HepG2 (cell line): Measurements from ENCODE around the gene DHRS13. TPM values are rescaled to one million over a fixed set of nuclear protein-coding genes. Genes with fewer than 3 reads are reported as not detected.

Experiments used
- ATF7 ChIP-seq, 2 experiments: fragments of 450-650 bp in 1 of 2; sonication (generic) in 1 of 2; formaldehyde crosslinking in 1 of 2; IDR thresholded peaks; 2 replicates each; pipeline versions ENCODE4 v1.4.0 to v1.6.1; 2016 to 2020; ENCODE audit warnings: antibody characterized with exemption in 1 of 2, mild to moderate bottlenecking in 1 of 2, missing genetic modification reagents in 1 of 2
- ATM ChIP-seq: fragments of 450-650 bp; IDR thresholded peaks from 2 replicates; pipeline ENCODE4 v1.7.1; 2017; ENCODE audit warnings: mild to moderate bottlenecking, borderline replicate concordance
- ETS1 ChIP-seq: sonication (generic); formaldehyde crosslinking; IDR thresholded peaks from 2 replicates; pipeline ENCODE4 v1.4.0; 2020; ENCODE audit warnings: missing genetic modification reagents
- GFI1 ChIP-seq: sonication (generic); formaldehyde crosslinking; IDR thresholded peaks from 2 replicates; pipeline ENCODE4 v1.5.0; 2020; ENCODE audit warnings: missing genetic modification reagents, mild to moderate bottlenecking, borderline replicate concordance
- GLI4 ChIP-seq: sonication (generic); formaldehyde crosslinking; IDR thresholded peaks from 2 replicates; pipeline ENCODE4 v1.5.1; 2020; ENCODE audit warnings: missing genetic modification reagents, mild to moderate bottlenecking, moderate library complexity, borderline replicate concordance
- KLF16 ChIP-seq, 2 experiments: sonication (generic) in 1 of 2; formaldehyde crosslinking in 1 of 2; IDR thresholded peaks; 2 replicates each; pipeline versions ENCODE4 v1.6.1 to v1.8.0; 2016 to 2023; ENCODE audit warnings: missing genetic modification reagents in 2 of 2, missing compliant biosample characterization in 1 of 2
- MED8 ChIP-seq: sonication (generic); formaldehyde crosslinking; IDR thresholded peaks from 2 replicates; pipeline ENCODE4 v1.8.1; 2023; ENCODE audit warnings: mild to moderate bottlenecking, missing genetic modification reagents; ENCODE audit not compliant: insufficient replicate concordance
- MEIS1 ChIP-seq: sonication (generic); formaldehyde crosslinking; IDR thresholded peaks from 2 replicates; pipeline ENCODE4 v1.9.0; 2021; ENCODE audit warnings: mild to moderate bottlenecking, missing genetic modification reagents, moderate library complexity, borderline replicate concordance
- MEIS2 ChIP-seq: sonication (generic); formaldehyde crosslinking; IDR thresholded peaks from 2 replicates; pipeline ENCODE4 v1.9.0; 2021; ENCODE audit warnings: mild to moderate bottlenecking, missing genetic modification reagents
- MTA3 ChIP-seq: sonication (generic); formaldehyde crosslinking; IDR thresholded peaks from 2 replicates; pipeline ENCODE4 v1.4.0; 2020; ENCODE audit warnings: missing genetic modification reagents
- NR2F1 ChIP-seq, 2 experiments: fragments of 450-650 bp in 1 of 2; formaldehyde crosslinking in 1 of 2; IDR thresholded peaks; 2 replicates each; pipeline versions ENCODE4 v1.5.0 to v1.6.1; 2016 to 2020; ENCODE audit warnings: mild to moderate bottlenecking in 1 of 2, missing compliant biosample characterization in 1 of 2, missing genetic modification reagents in 1 of 2, moderate library complexity in 1 of 2
- PLRG1 ChIP-seq: fragments of 450-650 bp; conservative IDR thresholded peaks from 2 replicates; pipeline ENCODE4 v1.6.1; 2016
- POGZ ChIP-seq: sonication (generic); formaldehyde crosslinking; IDR thresholded peaks from 2 replicates; pipeline ENCODE4 v1.4.0; 2020; ENCODE audit warnings: mild to moderate bottlenecking, missing genetic modification reagents
- SMYD3 ChIP-seq: sonication (generic); formaldehyde crosslinking; IDR thresholded peaks from 2 replicates; pipeline ENCODE4 v1.8.1; 2023; ENCODE audit warnings: mild to moderate bottlenecking, missing genetic modification reagents
- TBP ChIP-seq: sonication (generic); formaldehyde crosslinking; IDR thresholded peaks from 2 replicates; pipeline ENCODE4 v1.5.0; 2020; ENCODE audit warnings: missing genetic modification reagents
- TBX2 ChIP-seq: sonication (generic); formaldehyde crosslinking; IDR thresholded peaks from 2 replicates; pipeline ENCODE4 v1.5.0; 2020; ENCODE audit warnings: missing genetic modification reagents, mild to moderate bottlenecking, borderline replicate concordance
- ZHX1 ChIP-seq: sonication (generic); formaldehyde crosslinking; IDR thresholded peaks from 2 replicates; pipeline ENCODE4 v1.8.1; 2022; ENCODE audit warnings: low read depth, mild to moderate bottlenecking, missing genetic modification reagents
- ZNF10 ChIP-seq: sonication (generic); formaldehyde crosslinking; IDR thresholded peaks from 2 replicates; pipeline ENCODE4 v1.4.0; 2020; ENCODE audit warnings: mild to moderate bottlenecking, low read depth, missing genetic modification reagents, borderline replicate concordance
- ZNF383 ChIP-seq: sonication (generic); formaldehyde crosslinking; IDR thresholded peaks from 2 replicates; pipeline ENCODE4 v1.4.0; 2020; ENCODE audit warnings: missing genetic modification reagents, mild to moderate bottlenecking, borderline replicate concordance
- ZNF569 ChIP-seq: sonication (generic); formaldehyde crosslinking; IDR thresholded peaks from 2 replicates; pipeline ENCODE4 v1.5.0; 2020; ENCODE audit warnings: mild to moderate bottlenecking, missing genetic modification reagents, moderate library complexity, borderline replicate concordance
- ZNF709 ChIP-seq: sonication (generic); formaldehyde crosslinking; IDR thresholded peaks from 2 replicates; pipeline ENCODE4 v1.5.0; 2020; ENCODE audit warnings: mild to moderate bottlenecking, missing genetic modification reagents
- polyA plus RNA-seq, 8 experiments: library from polyadenylated mRNA; depleted of rRNA in 3 of 8; stranded (reverse) in 7 of 8; unstranded in 1 of 8; fragments of >200 nt; fragmentation: Illumina TruSeq in 4 of 8; extraction: Trizol in 4 of 8; gene quantifications; 2 replicates each; pipeline versions ENCODE4 v1.2.1 to v1.2.3, GENCODE V29; 2011 to 2016; ENCODE audit warnings: low read depth in 4 of 8, missing spikeins in 1 of 8, mixed read lengths in 1 of 8; ENCODE audit not compliant: insufficient read depth in 1 of 8
- total RNA-seq, 5 experiments: library from RNA; depleted of rRNA; stranded (reverse); fragments of >200 nt; fragmentation: Illumina TruSeq; extraction: Trizol; gene quantifications; 2 replicates each; pipeline ENCODE4 v1.2.3, GENCODE V29; 2016; ENCODE audit warnings: low read depth in 1 of 5
- TF ChIP-seq, protein P1 (sequence below): IDR thresholded peaks from 2 replicates; pipeline ENCODE4 v1.6.1; 2016; ENCODE audit warnings: low read depth, control low read depth
- TF ChIP-seq, protein P2 (sequence below): sonication (generic); formaldehyde crosslinking; IDR thresholded peaks from 2 replicates; pipeline ENCODE4 v1.8.1; 2023; ENCODE audit warnings: missing genetic modification reagents, inconsistent platforms, borderline replicate concordance

DHRS13 gene
- total and polyA plus RNA-seq, 2 of the 13 experiments (the other 11 are each of a cell fraction or from before 2014, with no cell fraction given), result 11.8 to 12.6 TPM

DNA sequence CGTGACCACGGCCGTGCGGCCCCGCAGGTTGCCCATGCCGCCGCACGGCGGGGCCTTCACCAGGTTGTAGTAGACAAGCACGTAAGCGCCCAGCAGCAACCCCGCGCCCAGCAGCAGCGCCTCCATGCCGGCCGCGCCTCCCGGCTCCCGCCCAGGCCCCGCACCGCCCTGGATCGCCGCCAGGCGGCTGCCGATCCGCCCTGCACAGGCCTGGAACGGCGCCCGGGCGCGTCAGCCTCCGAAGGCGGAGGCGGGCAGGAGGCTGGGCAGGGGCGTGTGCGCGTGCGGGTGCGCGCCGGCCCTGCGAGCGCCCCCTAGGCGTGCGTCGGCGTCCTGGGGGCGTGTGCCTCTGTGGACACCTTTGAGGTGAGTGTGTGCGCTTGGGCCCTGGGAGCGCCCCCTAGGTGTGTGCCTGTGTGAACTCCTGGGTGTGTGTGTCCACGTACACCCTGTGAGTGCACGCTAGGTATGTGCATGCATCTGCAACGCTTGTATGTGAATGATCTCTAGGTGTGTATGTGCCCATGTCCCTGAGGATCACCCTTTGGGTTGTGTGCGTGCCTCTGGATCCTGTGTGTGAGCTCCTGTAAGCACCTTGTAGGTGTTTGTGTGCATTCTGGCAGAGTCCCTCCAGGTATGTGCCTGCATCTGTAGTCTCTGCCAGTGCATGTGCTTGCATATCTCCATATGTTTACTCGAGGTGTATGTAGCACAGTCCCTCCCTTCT is at the start of gene DHRS13 (continued):
- TF ChIP-seq ZHX1 (CRISPR knock-in tag), result peak; percentile 57; the same call in 1 of the 2 replicates
- no peak for TF ChIP-seq MED8 (CRISPR knock-in tag)
- peak in 1 of 2 experiments; percentile 76; a peak in 2 of 4 replicates for TF ChIP-seq KLF16 (CRISPR knock-in tag; IDR thresholded peaks at IDR 0.05)
- TF ChIP-seq TBP (CRISPR knock-in tag), result no peak
- no peak for TF ChIP-seq ZNF10
- TF ChIP-seq ATF7 (IDR thresholded peaks at IDR 0.05), result no peak
- peak; percentile 90 for TF ChIP-seq ATF7 (CRISPR knock-in tag; IDR thresholded peaks at IDR 0.05)
- no peak; the same call in 1 of the 2 replicates for TF ChIP-seq MEIS1 (CRISPR knock-in tag)
- TF ChIP-seq MEIS2 (CRISPR knock-in tag), result no peak
- TF ChIP-seq, protein P1, sequence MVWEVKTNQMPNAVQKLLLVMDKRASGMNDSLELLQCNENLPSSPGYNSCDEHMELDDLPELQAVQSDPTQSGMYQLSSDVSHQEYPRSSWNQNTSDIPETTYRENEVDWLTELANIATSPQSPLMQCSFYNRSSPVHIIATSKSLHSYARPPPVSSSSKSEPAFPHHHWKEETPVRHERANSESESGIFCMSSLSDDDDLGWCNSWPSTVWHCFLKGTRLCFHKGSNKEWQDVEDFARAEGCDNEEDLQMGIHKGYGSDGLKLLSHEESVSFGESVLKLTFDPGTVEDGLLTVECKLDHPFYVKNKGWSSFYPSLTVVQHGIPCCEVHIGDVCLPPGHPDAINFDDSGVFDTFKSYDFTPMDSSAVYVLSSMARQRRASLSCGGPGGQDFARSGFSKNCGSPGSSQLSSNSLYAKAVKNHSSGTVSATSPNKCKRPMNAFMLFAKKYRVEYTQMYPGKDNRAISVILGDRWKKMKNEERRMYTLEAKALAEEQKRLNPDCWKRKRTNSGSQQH (CRISPR knock-in tag), result peak; percentile 53
- no peak for TF ChIP-seq MTA3 (CRISPR knock-in tag)
- peak; percentile 84 for TF ChIP-seq TBX2 (CRISPR knock-in tag)
- TF ChIP-seq POGZ (CRISPR knock-in tag), result peak; percentile 79; the same call in 1 of the 2 replicates
- TF ChIP-seq, protein P2, sequence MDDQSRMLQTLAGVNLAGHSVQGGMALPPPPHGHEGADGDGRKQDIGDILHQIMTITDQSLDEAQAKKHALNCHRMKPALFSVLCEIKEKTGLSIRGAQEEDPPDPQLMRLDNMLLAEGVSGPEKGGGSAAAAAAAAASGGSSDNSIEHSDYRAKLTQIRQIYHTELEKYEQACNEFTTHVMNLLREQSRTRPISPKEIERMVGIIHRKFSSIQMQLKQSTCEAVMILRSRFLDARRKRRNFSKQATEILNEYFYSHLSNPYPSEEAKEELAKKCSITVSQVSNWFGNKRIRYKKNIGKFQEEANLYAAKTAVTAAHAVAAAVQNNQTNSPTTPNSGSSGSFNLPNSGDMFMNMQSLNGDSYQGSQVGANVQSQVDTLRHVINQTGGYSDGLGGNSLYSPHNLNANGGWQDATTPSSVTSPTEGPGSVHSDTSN (CRISPR knock-in tag), result no peak
- no peak for TF ChIP-seq PLRG1
- no peak for TF ChIP-seq GLI4 (CRISPR knock-in tag)
- no peak for TF ChIP-seq ZNF709 (CRISPR knock-in tag)
- peak; percentile 52; the same call in 1 of the 2 replicates for TF ChIP-seq SMYD3 (CRISPR knock-in tag)
- no peak for TF ChIP-seq GFI1
- no peak for TF ChIP-seq NR2F1 (CRISPR knock-in tag; IDR thresholded peaks at IDR 0.05)
- peak; percentile 41; the same call in 1 of the 2 replicates for TF ChIP-seq ZNF383 (CRISPR knock-in tag)
- TF ChIP-seq ZNF569, result no peak
- no peak for TF ChIP-seq ETS1 (CRISPR knock-in tag)
- TF ChIP-seq ATM, result no peak
